GM23248 (cell line): ENCODE data around the gene KRT2. TPM values are rescaled to one million over a fixed set of nuclear protein-coding genes. Genes with fewer than 3 reads are reported as not detected.

Experiments used
- DNase-seq: peaks from one replicate; pipeline ENCODE4 v3.0.0-alpha.2; 2015
- H2AFZ ChIP-seq: fragments of 200-600 bp; sonication (generic); 2 replicates; pipeline ENCODE4 v1.6.1; 2016; ENCODE audit warnings: antibody characterized with exemption
- H3F3A ChIP-seq: fragments of 200-600 bp; sonication (generic); 2 replicates; pipeline ENCODE4 v1.6.1; 2016; ENCODE audit warnings: mild to moderate bottlenecking, antibody characterized with exemption, mixed run types; ENCODE audit not compliant: insufficient read depth
- H3K27ac ChIP-seq: fragments of 200-600 bp; sonication (generic); 2 replicates; pipeline ENCODE4 v1.5.1; 2016; ENCODE audit warnings: mild to moderate bottlenecking
- H3K27me3 ChIP-seq: fragments of 200-600 bp; sonication (generic); replicated peaks from 2 replicates; pipeline ENCODE4 v1.6.1; 2016; ENCODE audit warnings: mild to moderate bottlenecking; ENCODE audit not compliant: insufficient read depth
- H3K36me3 ChIP-seq: fragments of 200-600 bp; sonication (generic); 2 replicates; pipeline ENCODE4 v1.6.1; 2016; ENCODE audit warnings: low read depth, mild to moderate bottlenecking
- H3K4me1 ChIP-seq: fragments of 200-600 bp; sonication (generic); 2 replicates; pipeline ENCODE4 v1.6.1; 2016; ENCODE audit warnings: mild to moderate bottlenecking; ENCODE audit not compliant: insufficient read depth
- H3K4me2 ChIP-seq: fragments of 200-600 bp; sonication (generic); one replicate; pipeline ENCODE4 v1.6.1; 2016; ENCODE audit warnings: mild to moderate bottlenecking; ENCODE audit not compliant: unreplicated experiment
- H3K4me3 ChIP-seq: fragments of 200-600 bp; sonication (generic); 2 replicates; pipeline ENCODE4 v1.5.1; 2016; ENCODE audit warnings: mild to moderate bottlenecking
- H3K79me2 ChIP-seq: fragments of 200-600 bp; sonication (generic); 2 replicates; pipeline ENCODE4 v1.6.1; 2016; ENCODE audit warnings: mild to moderate bottlenecking; ENCODE audit not compliant: insufficient read depth
- H3K9ac ChIP-seq: fragments of 200-600 bp; sonication (generic); 2 replicates; pipeline ENCODE4 v1.6.1; 2016; ENCODE audit warnings: mild to moderate bottlenecking
- H3K9me2 ChIP-seq: fragments of 200-600 bp; sonication (generic); 2 replicates; pipeline ENCODE4 v1.6.1; 2016; ENCODE audit warnings: mixed run types, mild to moderate bottlenecking, moderate library complexity; ENCODE audit not compliant: insufficient read depth
- H3K9me3 ChIP-seq: fragments of 200-600 bp; sonication (generic); one replicate; pipeline ENCODE4 v1.6.1; 2017; ENCODE audit warnings: low read depth
- H4K20me1 ChIP-seq: fragments of 200-600 bp; sonication (generic); 2 replicates; pipeline ENCODE4 v1.6.0; 2016; ENCODE audit not compliant: insufficient read depth
- EZH2 ChIP-seq: fragments of 200-600 bp; sonication (generic); IDR thresholded peaks from 2 replicates; pipeline ENCODE4 v1.6.1; 2018; ENCODE audit warnings: antibody characterized with exemption, mild to moderate bottlenecking; ENCODE audit not compliant: insufficient read depth, poor library complexity, severe bottlenecking
- EZH2phosphoT487 ChIP-seq: fragments of 200-600 bp; sonication (generic); IDR thresholded peaks from 2 replicates; pipeline ENCODE4 v1.6.1; 2018; ENCODE audit warnings: antibody characterized with exemption, moderate library complexity, mild to moderate bottlenecking, low read depth; ENCODE audit not compliant: insufficient read depth
- WGBS, 2 experiments: methylation state at CpG; one replicate each; pipeline ENCODE4 v1.1.6; 2015 to 2017; ENCODE audit warnings: low lambda C conversion rate in 2 of 2, low coverage in 1 of 2; ENCODE audit errors: missing lambda C conversion rate in 2 of 2; 5-methylcytosine and 5-hydroxymethylcytosine counted together
- in situ Hi-C: fragments of 300-500 bp; cut with MboI; formaldehyde crosslinking; loops from 2 replicates; pipeline ENCODE4 v1.15.0; 2020
- polyA plus RNA-seq: library from polyadenylated mRNA; unstranded; fragments of >200 nt; fragmentation: Nextera tagmentation; extraction: Ambion mirVana; gene quantifications from 2 replicates; pipeline ENCODE4 v1.2.1, GENCODE V29; 2016
- total RNA-seq: library from RNA; depleted of rRNA; stranded (reverse); fragments of >200 nt; shearing (Covaris generic); gene quantifications from 2 replicates; pipeline ENCODE4 v1.2.3, GENCODE V29; 2014

KRT2 gene
- total and polyA plus RNA-seq, 2 experiments from 2014 or later, result not detected

DNA sequence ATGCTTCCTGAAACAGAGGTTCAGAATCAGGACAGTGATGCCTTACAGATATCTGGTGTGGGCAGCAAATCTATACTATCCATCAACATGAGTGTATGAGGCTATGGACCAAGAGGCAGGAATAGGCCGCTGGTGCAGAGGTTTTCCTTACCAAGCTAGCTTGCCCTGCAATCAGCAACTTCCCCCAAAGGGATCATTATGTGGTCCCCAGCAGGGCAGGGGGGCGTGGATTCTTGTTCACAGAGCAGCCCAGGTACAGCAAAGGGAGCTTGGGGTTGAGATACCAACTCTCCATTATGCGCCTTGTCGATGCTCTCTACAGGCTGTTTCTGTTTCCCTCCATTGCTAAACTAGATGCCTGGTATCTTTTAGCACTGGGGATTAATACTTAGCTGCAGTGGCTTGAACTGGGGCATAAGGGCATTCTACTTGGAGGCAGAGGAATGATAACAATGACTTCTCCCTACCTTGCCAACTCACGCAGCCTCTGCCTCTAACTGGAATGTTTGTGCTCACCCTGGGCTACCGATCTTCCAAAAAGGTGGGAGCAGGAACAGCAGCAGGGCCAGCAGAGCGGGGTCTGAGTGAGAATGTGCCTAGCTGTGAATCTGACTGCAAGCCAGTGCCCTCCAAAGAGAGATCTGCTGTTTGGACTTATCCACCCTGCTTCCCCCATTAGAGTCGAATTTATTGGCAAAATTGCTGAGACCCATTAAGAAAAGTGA lies 38.5 kb upstream of the KRT2 start:
- WGBS, 2 experiments, result 54% methylated on average over 8 of the region's 8 CpGs
- no peaks in the 10 kb centered on the region for H3F3A ChIP-seq
- no peak overlapping the region for H3K4me3 ChIP-seq
- DNase-seq, result no peak
- no peaks in the 10 kb centered on the region for H3K4me1 ChIP-seq
- in situ Hi-C loops, result no loop called here
- H4K20me1 ChIP-seq, result no peaks in the 10 kb centered on the region
- no peak for TF ChIP-seq EZH2
- H3K9me3 ChIP-seq, result no peaks in the 10 kb centered on the region
- no peak overlapping the region for H3K9ac ChIP-seq
- no peaks in the 10 kb centered on the region for H3K36me3 ChIP-seq
- H3K9me2 ChIP-seq, result no peaks in the 10 kb centered on the region
- no peaks in the 10 kb centered on the region for H3K79me2 ChIP-seq
- H3K27ac ChIP-seq, result no peak overlapping the region
- H3K4me2 ChIP-seq, result no peak overlapping the region
- H2AFZ ChIP-seq, result no peak overlapping the region
- H3K27me3 ChIP-seq, result peaks cover 72% of the 10 kb centered on the region

DNA sequence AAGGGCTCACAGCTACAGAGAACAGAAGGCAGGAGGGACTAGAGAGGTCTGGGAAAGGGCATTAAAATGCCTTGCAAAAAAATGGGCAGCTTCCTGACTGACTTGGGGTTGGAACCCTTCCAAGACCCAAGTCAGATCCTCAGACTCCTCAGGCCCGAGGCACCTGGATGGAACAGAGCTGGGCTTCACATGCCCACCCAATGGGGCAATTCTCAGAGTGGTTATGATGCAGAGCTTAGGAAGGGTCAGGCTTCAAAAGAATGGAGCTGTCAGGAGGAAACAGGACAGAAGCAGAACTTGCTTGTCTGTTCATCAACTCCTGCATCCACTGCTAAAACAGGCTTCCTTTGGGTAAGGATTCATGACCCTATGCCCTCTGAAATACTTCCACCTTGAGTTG lies 37.9 kb upstream of the KRT2 start:
- Histone ChIP-seq H2AFZ (no peak overlapping the region), H3K27ac (no peak overlapping the region), H3K4me1 (no peaks in the 10 kb centered on the region), H3K36me3 (no peaks in the 10 kb centered on the region), H3K79me2 (no peaks in the 10 kb centered on the region), H3F3A (no peaks in the 10 kb centered on the region), H3K4me2 (no peak overlapping the region), H3K9me2 (no peaks in the 10 kb centered on the region), H4K20me1 (no peaks in the 10 kb centered on the region), H3K27me3 (peaks cover 77% of the 10 kb centered on the region), H3K9ac (no peak overlapping the region), H3K9me3 (no peaks in the 10 kb centered on the region), H3K4me3 (no peak overlapping the region)
- TF ChIP-seq EZH2phosphoT487 (no peak), EZH2 (no peak)
- WGBS, 2 experiments, result 77 to 79% methylated on average over 1 of the region's 1 CpG
- no peak for DNase-seq
- in situ Hi-C loops, result no loop called here

DNA sequence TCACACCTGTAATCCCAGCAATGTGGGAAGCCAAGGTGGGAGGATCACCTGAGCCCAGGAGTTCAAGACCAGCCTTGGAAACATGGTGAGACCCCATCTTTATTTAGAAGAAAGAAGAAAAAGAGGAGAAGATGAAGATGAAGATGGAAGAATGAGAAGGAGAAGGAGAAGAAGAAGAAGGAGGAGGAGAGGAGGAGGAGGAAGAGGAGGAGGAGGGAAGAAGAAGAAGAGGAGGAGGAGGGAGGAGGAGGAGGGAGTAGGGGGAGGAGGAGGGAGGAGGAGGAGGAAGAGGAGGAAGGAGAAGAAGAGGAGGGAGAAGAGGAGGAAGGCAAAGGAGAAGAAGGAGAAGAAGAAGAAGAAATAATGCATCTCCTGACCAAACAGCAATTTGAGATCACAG lies 37.2 kb upstream of the KRT2 start:
- in situ Hi-C loops, result no loop called here
- no peak for TF ChIP-seq EZH2
- no peak for TF ChIP-seq EZH2phosphoT487
- no peaks in the 10 kb centered on the region for H3K36me3 ChIP-seq
- H3K27ac ChIP-seq, result no peak overlapping the region
- no peaks in the 10 kb centered on the region for H3F3A ChIP-seq
- no peak overlapping the region for H3K4me2 ChIP-seq
- no peak overlapping the region for H2AFZ ChIP-seq
- H3K9me3 ChIP-seq, result no peaks in the 10 kb centered on the region
- H3K4me3 ChIP-seq, result no peak overlapping the region
- no peak overlapping the region for H3K9ac ChIP-seq
- DNase-seq, result no peak
- no peaks in the 10 kb centered on the region for H4K20me1 ChIP-seq
- H3K27me3 ChIP-seq, result peaks cover 74% of the 10 kb centered on the region
- no peaks in the 10 kb centered on the region for H3K4me1 ChIP-seq
- H3K79me2 ChIP-seq, result no peaks in the 10 kb centered on the region
- no peaks in the 10 kb centered on the region for H3K9me2 ChIP-seq

DNA sequence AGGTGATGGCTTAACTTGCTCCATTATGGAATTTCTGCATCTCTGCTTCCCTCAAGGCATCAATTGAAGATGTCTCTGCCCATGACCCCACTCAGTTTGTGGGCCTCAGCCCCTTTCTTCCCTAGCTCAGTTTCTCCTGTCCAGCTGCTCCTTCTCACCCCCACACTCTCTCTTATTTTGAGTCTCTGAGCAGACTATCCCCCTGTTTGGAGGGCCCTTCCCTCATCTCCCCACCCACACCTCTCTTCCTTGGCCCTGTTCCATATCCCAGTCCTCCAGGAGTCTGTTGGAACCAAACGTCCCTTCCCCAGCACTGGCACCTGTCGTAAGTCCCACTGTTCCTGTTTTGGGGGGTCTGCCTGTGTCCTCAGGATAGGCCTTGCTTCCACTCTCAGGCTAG lies 36.5 kb upstream of the KRT2 start:
- no peak for DNase-seq
- Histone ChIP-seq H4K20me1 (no peaks in the 10 kb centered on the region), H3K4me3 (no peak overlapping the region), H3K4me1 (no peaks in the 10 kb centered on the region), H3K9ac (no peak overlapping the region), H3K4me2 (no peak overlapping the region), H3K9me3 (no peaks in the 10 kb centered on the region), H3F3A (no peaks in the 10 kb centered on the region), H3K9me2 (no peaks in the 10 kb centered on the region), H3K27me3 (peaks cover 75% of the 10 kb centered on the region), H2AFZ (no peak overlapping the region), H3K79me2 (no peaks in the 10 kb centered on the region), H3K36me3 (no peaks in the 10 kb centered on the region), H3K27ac (no peak overlapping the region)
- in situ Hi-C loops, result no loop called here
- WGBS, 2 experiments, result 29 to 39% methylated on average over 2 of the region's 2 CpGs
- TF ChIP-seq EZH2, result no peak
- no peak for TF ChIP-seq EZH2phosphoT487
